Measurements from ENCODE around the gene ASB10.

ASB10 gene

DNA sequence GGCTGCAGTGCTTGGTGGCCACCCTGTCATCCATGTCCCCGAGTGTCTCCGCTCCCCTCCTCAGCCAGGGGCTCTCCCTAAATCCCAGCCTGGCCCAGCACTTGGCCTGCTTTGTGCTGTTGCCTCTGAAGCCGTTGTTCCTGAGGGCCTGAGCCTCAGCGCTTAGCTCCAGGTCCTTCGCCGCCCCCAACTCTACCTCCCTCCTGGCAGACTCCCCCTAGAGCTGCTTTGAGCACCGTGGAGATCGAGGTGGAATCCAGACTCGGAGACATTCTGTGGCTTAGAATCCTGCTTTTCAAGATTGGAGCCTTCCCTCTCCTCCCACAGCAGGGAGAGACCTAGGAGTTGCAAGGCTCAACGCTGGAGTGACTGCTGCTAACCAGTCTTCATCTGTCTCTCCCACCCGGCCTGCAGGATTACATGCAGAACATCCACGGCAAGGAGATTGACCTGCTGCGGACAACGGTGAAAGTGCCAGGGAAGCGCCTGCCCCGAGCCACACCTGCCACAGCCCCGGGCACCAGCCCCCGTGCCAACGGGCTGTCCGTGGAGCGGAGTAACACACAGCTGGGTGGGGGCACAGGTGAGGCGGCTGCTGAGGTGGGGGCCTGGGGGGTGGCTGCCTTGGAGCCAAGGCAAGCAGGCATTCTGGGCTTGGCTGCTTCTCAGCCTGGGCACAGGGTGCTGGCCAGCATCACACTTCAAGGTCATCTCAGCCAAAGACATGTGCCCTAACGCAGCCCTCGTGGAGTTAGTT, 52.9 kb downstream of the ASB10 start:
- no peak for TF ChIP-seq YY1 (IDR thresholded peaks at IDR 0.05; ENCODE audit: insufficient read depth, insufficient read length)
- TF ChIP-seq SUZ12 (IDR thresholded peaks at IDR 0.05; ENCODE audit: extremely low read depth, insufficient read depth, insufficient read length): no peak
- TF ChIP-seq ZNF274 (IDR thresholded peaks at IDR 0.05; ENCODE audit: low read depth, low read length): no peak
- Histone ChIP-seq H3K4me3 (ENCODE audit: insufficient read length, low read depth) (no peak overlapping the region), H3K9ac (ENCODE audit: insufficient read length, low read depth) (no peak overlapping the region), H3K36me3 (ENCODE audit: insufficient read depth, insufficient read length, low read length) (peaks cover 80% of the 10 kb centered on the region), H3K27me3 (ENCODE audit: insufficient read depth, insufficient read length) (no peaks in the 10 kb centered on the region), H3K9me3 (ENCODE audit: insufficient read depth, low read length) (no peaks in the 10 kb centered on the region), H3K4me1 (ENCODE audit: insufficient read depth, insufficient read length) (peaks cover 22% of the 10 kb centered on the region)
- no peak for DNase-seq (ENCODE audit: low read depth, low spot score)

DNA sequence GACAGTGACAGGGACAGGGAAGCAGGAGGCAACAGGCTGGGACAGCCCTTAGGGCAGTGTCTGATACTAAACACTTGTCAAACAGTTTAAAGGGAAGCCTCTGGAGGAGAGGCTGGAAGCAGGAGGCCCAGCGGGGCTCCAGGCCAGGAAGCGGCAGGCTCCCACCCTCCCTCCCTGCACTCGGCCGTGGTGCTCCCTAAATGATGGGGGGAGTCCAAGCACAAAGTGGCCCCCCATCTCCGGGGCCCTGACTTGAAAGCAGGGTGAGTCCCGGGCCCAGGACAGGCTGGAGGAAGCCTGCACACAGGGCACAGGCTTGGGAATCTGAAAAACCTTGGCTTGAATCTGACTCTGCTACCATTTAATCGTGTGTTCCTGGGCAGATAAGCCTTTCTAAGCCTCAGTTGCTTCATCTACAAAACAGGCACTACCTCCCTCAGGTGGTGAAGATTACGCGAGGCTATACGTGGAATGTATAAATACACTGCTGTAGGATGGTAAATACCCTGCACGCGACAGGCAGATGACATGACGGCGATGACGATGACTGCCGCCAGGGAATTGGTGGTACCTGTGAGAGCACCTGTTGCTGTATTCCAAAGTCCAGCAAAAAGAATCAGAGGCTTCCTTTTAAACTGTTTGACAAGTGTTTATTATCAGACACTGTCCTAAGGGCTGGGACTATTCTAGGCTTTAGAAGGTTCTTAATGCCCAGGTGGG, 53.6 kb downstream of the ASB10 start:
- no peak overlapping the region for H3K9ac ChIP-seq (ENCODE audit: insufficient read length, low read depth)
- TF ChIP-seq SUZ12 (IDR thresholded peaks at IDR 0.05; ENCODE audit: extremely low read depth, insufficient read depth, insufficient read length): no peak
- TF ChIP-seq YY1 (IDR thresholded peaks at IDR 0.05; ENCODE audit: insufficient read depth, insufficient read length): no peak
- no peak for TF ChIP-seq ZNF274 (IDR thresholded peaks at IDR 0.05; ENCODE audit: low read depth, low read length)
- H3K4me3 ChIP-seq (ENCODE audit: insufficient read length, low read depth): no peak overlapping the region
- no peak for DNase-seq (ENCODE audit: low read depth, low spot score)
- H3K36me3 ChIP-seq (ENCODE audit: insufficient read depth, insufficient read length, low read length): peaks cover 80% of the 10 kb centered on the region
- no peaks in the 10 kb centered on the region for H3K27me3 ChIP-seq (ENCODE audit: insufficient read depth, insufficient read length)
- no peaks in the 10 kb centered on the region for H3K9me3 ChIP-seq (ENCODE audit: insufficient read depth, low read length)
- peaks cover 15% of the 10 kb centered on the region for H3K4me1 ChIP-seq (ENCODE audit: insufficient read depth, insufficient read length)

DNA sequence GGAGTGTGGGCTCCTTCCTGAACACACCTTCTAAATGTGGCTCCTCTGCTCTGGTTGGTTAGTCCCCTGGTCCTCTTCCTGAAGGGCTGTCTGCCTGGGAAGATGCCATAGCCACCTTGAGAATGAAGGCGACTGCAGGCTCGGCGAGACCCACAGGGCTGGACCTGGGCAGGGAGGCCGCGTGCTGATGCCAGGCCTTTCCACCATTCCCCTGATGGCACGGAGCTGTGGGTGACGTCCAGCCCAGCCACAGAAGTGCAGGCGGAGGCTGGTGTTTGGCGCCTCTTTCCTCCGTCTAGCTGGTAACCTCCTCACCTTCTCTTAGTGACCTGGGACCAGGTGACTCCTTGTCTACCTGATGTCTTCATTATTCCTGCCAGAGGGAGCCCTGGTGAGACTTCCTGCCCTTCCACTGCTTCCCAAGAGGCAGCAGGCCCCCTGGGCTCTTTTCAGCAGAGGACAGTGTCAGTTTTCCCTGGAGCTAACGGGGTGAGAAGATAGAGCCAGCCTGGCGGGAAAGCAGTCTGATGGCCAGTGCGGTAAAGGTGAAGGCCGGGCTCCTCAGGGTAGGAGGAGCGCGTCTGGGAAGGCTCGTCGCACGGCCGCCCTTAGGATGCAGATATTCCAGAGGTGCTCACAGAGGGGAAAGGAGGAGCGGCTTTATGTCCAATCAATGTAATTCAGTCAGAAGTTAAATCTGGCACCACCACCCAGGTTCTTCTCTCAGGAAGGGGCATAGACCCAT, 54.4 kb downstream of the ASB10 start:
- DNase-seq (ENCODE audit: low read depth, low spot score): no peak
- Histone ChIP-seq H3K9ac (ENCODE audit: insufficient read length, low read depth) (no peak overlapping the region), H3K4me3 (ENCODE audit: insufficient read length, low read depth) (no peak overlapping the region), H3K4me1 (ENCODE audit: insufficient read depth, insufficient read length) (peaks cover 10% of the 10 kb centered on the region), H3K36me3 (ENCODE audit: insufficient read depth, insufficient read length, low read length) (peaks cover 88% of the 10 kb centered on the region), H3K9me3 (ENCODE audit: insufficient read depth, low read length) (no peaks in the 10 kb centered on the region), H3K27me3 (ENCODE audit: insufficient read depth, insufficient read length) (no peaks in the 10 kb centered on the region)
- no peak for TF ChIP-seq YY1 (IDR thresholded peaks at IDR 0.05; ENCODE audit: insufficient read depth, insufficient read length)
- TF ChIP-seq SUZ12 (IDR thresholded peaks at IDR 0.05; ENCODE audit: extremely low read depth, insufficient read depth, insufficient read length): no peak
- TF ChIP-seq ZNF274 (IDR thresholded peaks at IDR 0.05; ENCODE audit: low read depth, low read length): no peak

DNA sequence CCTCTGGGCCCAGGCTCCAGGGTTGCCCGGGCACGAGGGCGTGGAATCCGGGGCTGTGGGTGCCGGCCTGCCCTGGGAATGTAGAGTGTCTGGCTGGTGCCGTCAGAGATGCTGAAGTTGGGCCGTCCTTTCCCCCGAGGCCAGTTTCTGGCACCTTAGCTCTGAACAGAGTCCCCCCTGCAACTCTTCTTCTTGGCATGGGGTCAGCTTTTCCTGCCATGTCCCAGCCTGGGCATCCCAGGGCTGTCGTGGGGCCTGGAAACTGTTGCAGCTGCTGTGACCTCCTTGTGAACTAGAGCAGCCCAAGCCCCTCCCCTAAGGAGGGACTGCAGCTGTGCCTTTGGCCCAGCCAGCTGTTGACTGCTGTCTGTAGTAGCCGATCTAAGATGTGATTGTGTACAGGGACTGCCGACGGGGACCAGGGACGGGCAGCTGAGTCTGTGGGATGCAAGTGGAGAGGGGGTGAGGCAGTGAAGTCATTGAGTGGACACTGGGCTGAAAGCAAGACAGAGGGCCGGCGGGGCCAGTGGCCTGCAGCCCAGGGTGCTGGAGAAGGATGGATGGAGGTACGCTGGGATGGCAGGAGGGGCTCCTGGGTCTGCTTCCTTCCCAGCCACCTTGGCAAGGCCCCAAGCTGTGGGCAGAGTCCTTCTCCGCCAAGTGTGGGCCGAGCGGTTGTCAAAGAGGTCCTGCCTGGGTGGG, 55.3 kb downstream of the ASB10 start:
- Histone ChIP-seq H3K9me3 (ENCODE audit: insufficient read depth, low read length) (no peaks in the 10 kb centered on the region), H3K27me3 (ENCODE audit: insufficient read depth, insufficient read length) (no peaks in the 10 kb centered on the region), H3K4me3 (ENCODE audit: insufficient read length, low read depth) (no peak overlapping the region), H3K36me3 (ENCODE audit: insufficient read depth, insufficient read length, low read length) (peaks cover 94% of the 10 kb centered on the region), H3K9ac (ENCODE audit: insufficient read length, low read depth) (no peak overlapping the region), H3K4me1 (ENCODE audit: insufficient read depth, insufficient read length) (peaks cover 6% of the 10 kb centered on the region)
- TF ChIP-seq YY1 (IDR thresholded peaks at IDR 0.05; ENCODE audit: insufficient read depth, insufficient read length): no peak
- TF ChIP-seq ZNF274 (IDR thresholded peaks at IDR 0.05; ENCODE audit: low read depth, low read length): no peak
- TF ChIP-seq SUZ12 (IDR thresholded peaks at IDR 0.05; ENCODE audit: extremely low read depth, insufficient read depth, insufficient read length): no peak
- no peak for DNase-seq (ENCODE audit: low read depth, low spot score)

DNA sequence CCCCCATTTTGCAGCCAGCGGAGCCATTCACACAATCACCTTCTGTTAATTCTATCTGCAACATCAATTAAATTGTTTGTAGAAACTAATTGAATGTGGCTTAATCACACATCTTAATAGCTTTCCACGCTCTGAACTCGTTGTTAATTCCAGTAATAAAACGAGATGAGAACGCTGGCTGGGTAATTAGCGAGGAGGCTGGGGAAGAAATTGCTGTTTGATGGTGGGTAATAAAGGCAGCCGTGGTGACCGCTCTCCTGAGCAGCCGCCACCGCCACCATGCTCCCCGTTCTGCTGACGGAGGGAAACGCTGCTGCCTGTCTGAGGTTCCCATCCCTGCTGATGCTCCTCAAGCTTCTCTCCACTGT, 55.8 kb downstream of the ASB10 start:
- no peak for DNase-seq (ENCODE audit: low read depth, low spot score)

DNA sequence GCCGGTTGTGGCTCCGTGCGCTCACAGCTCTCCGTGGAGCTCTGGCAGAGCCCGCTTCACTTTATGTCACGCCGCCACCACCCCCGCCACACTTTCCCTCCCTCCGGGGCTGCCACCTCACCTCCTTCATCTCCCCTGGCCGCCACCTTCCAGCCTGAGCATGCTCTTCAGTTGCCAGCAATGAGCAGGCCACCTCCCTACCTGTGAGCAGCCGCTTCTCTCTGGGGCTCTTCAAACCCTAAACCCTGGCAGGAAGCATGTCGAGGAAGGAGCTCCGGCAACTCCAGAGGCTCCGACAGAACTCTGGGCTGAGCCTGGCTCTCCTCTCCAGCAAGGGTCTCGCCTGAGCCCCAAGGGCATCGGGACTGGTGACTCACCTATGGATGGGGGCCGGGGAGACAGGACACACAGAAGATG, 56.3 kb downstream of the ASB10 start:
- TF ChIP-seq SUZ12 (IDR thresholded peaks at IDR 0.05; ENCODE audit: extremely low read depth, insufficient read depth, insufficient read length) (no peak), YY1 (IDR thresholded peaks at IDR 0.05; ENCODE audit: insufficient read depth, insufficient read length) (no peak), ZNF274 (IDR thresholded peaks at IDR 0.05; ENCODE audit: low read depth, low read length) (no peak)
- no peaks in the 10 kb centered on the region for H3K27me3 ChIP-seq (ENCODE audit: insufficient read depth, insufficient read length)
- peaks cover 7% of the 10 kb centered on the region for H3K4me1 ChIP-seq (ENCODE audit: insufficient read depth, insufficient read length)
- peaks cover 89% of the 10 kb centered on the region for H3K36me3 ChIP-seq (ENCODE audit: insufficient read depth, insufficient read length, low read length)
- no peak overlapping the region for H3K9ac ChIP-seq (ENCODE audit: insufficient read length, low read depth)
- no peaks in the 10 kb centered on the region for H3K9me3 ChIP-seq (ENCODE audit: insufficient read depth, low read length)
- H3K4me3 ChIP-seq (ENCODE audit: insufficient read length, low read depth): no peak overlapping the region
- DNase-seq (ENCODE audit: low read depth, low spot score): no peak

More for the DNA sequence above, 55.8 kb downstream of the ASB10 start:
- H3K36me3 ChIP-seq (ENCODE audit: insufficient read depth, insufficient read length, low read length): peaks cover 94% of the 10 kb centered on the region
- H3K4me3 ChIP-seq (ENCODE audit: insufficient read length, low read depth): no peak overlapping the region
- no peaks in the 10 kb centered on the region for H3K9me3 ChIP-seq (ENCODE audit: insufficient read depth, low read length)
- H3K27me3 ChIP-seq (ENCODE audit: insufficient read depth, insufficient read length): no peaks in the 10 kb centered on the region
- TF ChIP-seq ZNF274 (IDR thresholded peaks at IDR 0.05; ENCODE audit: low read depth, low read length): no peak
- no peak for TF ChIP-seq SUZ12 (IDR thresholded peaks at IDR 0.05; ENCODE audit: extremely low read depth, insufficient read depth, insufficient read length)
- no peak for TF ChIP-seq YY1 (IDR thresholded peaks at IDR 0.05; ENCODE audit: insufficient read depth, insufficient read length)
- peaks cover 7% of the 10 kb centered on the region for H3K4me1 ChIP-seq (ENCODE audit: insufficient read depth, insufficient read length)
- no peak overlapping the region for H3K9ac ChIP-seq (ENCODE audit: insufficient read length, low read depth)

Measured in NT2/D1 (cell line).